GM18873 (cell line): ENCODE results near the gene IGF2.

ENCODE experiments used
- ATAC-seq: cut with Tn5 transposase; IDR thresholded peaks from one replicate; pipeline ENCODE4 v1.9.1; 2021; ENCODE audit warnings: mild to moderate bottlenecking, moderate library complexity, moderate number of reproducible peaks; ENCODE audit not compliant: unreplicated experiment, low FRiP score

The IGF2 gene

GRCh38 chr11:2094354-2095197 is 44.6 kb downstream of the IGF2 start:
- ATAC-seq: no peak

- no peak for ATAC-seq
These were observed 45.4 kb downstream of the IGF2 start for GRCh38 chr11:2093575-2094353.

GRCh38 chr11:2092956-2093412 is 46.2 kb downstream of the IGF2 start:
- no peak for ATAC-seq

- ATAC-seq: no peak
These were observed 46.7 kb downstream of the IGF2 start for GRCh38 chr11:2092464-2092910.

GRCh38 chr11:2091786-2092463 is 47.3 kb downstream of the IGF2 start:
- ATAC-seq: no peak

GRCh38 chr11:2091112-2091746 is 48.0 kb downstream of the IGF2 start:
- no peak for ATAC-seq

- ATAC-seq: no peak
These were observed 48.7 kb downstream of the IGF2 start for GRCh38 chr11:2090172-2091111.

GRCh38 chr11:2089536-2090165 is 49.5 kb downstream of the IGF2 start:
- ATAC-seq: no peak

GRCh38 chr11:2088746-2089535 is 50.2 kb downstream of the IGF2 start:
- ATAC-seq: no peak

- ATAC-seq: no peak
These were observed 50.9 kb downstream of the IGF2 start for GRCh38 chr11:2088284-2088683.

GRCh38 chr11:2086239-2087040 is 52.7 kb downstream of the IGF2 start:
- ATAC-seq: no peak

- ATAC-seq: no peak
These were observed 53.7 kb downstream of the IGF2 start for GRCh38 chr11:2085251-2086066.

- no peak for ATAC-seq
These were observed 54.5 kb downstream of the IGF2 start for GRCh38 chr11:2084721-2085120.
